H1 (cell line): ENCODE measurements around the gene ITGA6. TPM values are rescaled to one million over a fixed set of nuclear protein-coding genes. Genes with fewer than 3 reads are reported as not detected.

Experiments used
- CHD1 ChIP-seq: IDR thresholded peaks from 2 replicates; pipeline ENCODE4 v1.6.1; 2012; ENCODE audit warnings: low read depth, low read length, improper control_type of control experiment
- EGR1 ChIP-seq: IDR thresholded peaks from 2 replicates; pipeline ENCODE4 v1.6.1; 2011; ENCODE audit warnings: low read depth, low read length, borderline replicate concordance
- EZH2 ChIP-seq: fragments of 200-600 bp; sonication (generic); IDR thresholded peaks from 2 replicates; pipeline ENCODE4 v1.7.1; 2012; ENCODE audit warnings: low read depth, mild to moderate bottlenecking, moderate library complexity, low read length, inconsistent platforms; ENCODE audit not compliant: severe bottlenecking
- FOSL1 ChIP-seq: IDR thresholded peaks from 2 replicates; pipeline ENCODE4 v1.6.1; 2011; ENCODE audit warnings: mild to moderate bottlenecking, low read depth, low read length, moderate library complexity; ENCODE audit not compliant: insufficient read depth
- NANOG ChIP-seq: IDR thresholded peaks from 2 replicates; pipeline ENCODE4 v1.6.1; 2011; ENCODE audit warnings: low read length, low read depth, mild to moderate bottlenecking, inconsistent platforms; ENCODE audit not compliant: insufficient read depth, poor library complexity, severe bottlenecking
- RBBP5 ChIP-seq: IDR thresholded peaks from 2 replicates; pipeline ENCODE4 v1.7.1; 2012; ENCODE audit warnings: low read depth, mild to moderate bottlenecking, inconsistent platforms, low read length, moderate library complexity, borderline replicate concordance
- SP4 ChIP-seq: IDR thresholded peaks from 2 replicates; pipeline ENCODE4 v1.6.1; 2012; ENCODE audit warnings: low read length, inconsistent platforms
- polyA plus RNA-seq, 7 experiments: library from polyadenylated mRNA; depleted of rRNA in 3 of 7; stranded (reverse) in 5 of 7; unstranded in 2 of 7; fragments of >200 nt in 5 of 7; fragments of 200-250 nt in 2 of 7; gene quantifications; 1 replicate in 5 of 7; 2 replicates in 1 of 7; 4 replicates in 1 of 7; pipeline versions ENCODE4 v1.2.1 to v1.2.3, GENCODE V29; 2011 to 2013; ENCODE audit warnings: missing spikeins in 2 of 7, mixed read lengths in 2 of 7
- total RNA-seq: library from RNA; stranded (reverse); fragmentation: NEBNext Ultra II Directional; extraction: Animal tissue kit (Norgen Biotek cat#: 25700); gene quantifications from 2 replicates; pipeline ENCODE4 v1.2.1, GENCODE V29; 2021

The ITGA6 gene
- total and polyA plus RNA-seq, 2 of the 8 experiments (the other 6 are each of a cell fraction or from before 2014, with no cell fraction given), result 26.9 to 118 TPM

DNA sequence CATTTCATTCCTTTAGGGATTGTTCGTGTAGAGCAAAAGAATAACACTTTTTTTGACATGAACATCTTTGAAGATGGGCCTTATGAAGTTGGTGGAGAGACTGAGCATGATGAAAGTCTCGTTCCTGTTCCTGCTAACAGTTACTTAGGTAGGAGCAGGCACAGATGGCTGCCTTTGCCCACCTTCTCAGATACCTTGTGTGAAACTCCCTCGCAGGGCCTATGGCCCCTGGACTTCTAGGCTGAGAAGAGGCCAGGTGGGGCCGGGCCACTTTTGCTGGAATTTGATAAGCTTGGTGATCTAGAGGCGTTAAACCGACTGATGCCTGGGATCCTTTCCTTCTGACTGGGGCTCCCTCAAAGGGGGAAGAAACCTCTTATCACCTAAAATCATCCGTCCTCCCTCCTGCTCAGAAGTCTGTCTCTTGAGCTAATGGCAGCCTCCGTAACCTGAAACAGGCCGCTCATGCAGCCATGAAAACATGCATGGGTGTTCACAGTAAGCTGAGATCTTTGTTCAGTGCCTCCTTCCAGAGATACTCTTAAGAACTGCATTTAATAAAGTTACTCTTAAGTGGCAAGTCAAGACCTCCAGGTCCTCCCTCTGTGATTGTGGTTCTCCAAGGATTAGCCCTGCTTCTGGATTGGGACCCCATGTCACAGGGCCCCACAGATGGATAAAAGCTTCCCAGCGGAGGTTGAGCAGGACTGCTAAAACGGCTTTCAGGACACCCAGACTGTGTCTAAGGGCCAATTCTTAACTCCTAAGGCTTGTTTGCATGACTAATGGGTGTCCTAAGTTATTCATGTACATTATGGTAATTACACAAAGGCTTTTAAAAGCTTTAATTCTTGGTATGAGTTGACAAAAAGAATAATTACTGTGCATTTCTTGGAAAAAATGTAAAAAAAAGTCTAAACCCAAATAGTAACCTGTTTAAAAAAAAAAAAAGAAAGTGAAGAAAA lies 43.9 kb downstream of the ITGA6 start (continued):
- TF ChIP-seq NANOG (no peak), FOSL1 (no peak), SP4 (no peak), CHD1 (no peak), EGR1 (no peak), RBBP5 (no peak), EZH2 (no peak)
